HEK293 (cell line): ENCODE measurements around the gene ULBP1.

Experiments
- CTCF ChIA-PET: fragments of 350-600 bp; formaldehyde crosslinking; extraction: SDS; loops from one replicate; lab custom pipeline; 2021; ENCODE audit warnings: antibody characterized with exemption; lab: Yijun Ruan, JAX
- POLR2A ChIA-PET: fragments of 300-600 bp; formaldehyde crosslinking; extraction: SDS; loops from one replicate; lab custom pipeline; 2020; ENCODE audit warnings: antibody characterized with exemption, inconsistent platforms; lab: Yijun Ruan, JAX
- H3K27ac ChIP-seq: fragments of 200-500 bp; sonication (Bioruptor generic); 2 replicates; pipeline ENCODE4 v1.5.1; 2014; ENCODE audit warnings: low read depth, low read length, control low read depth, inconsistent platforms; ENCODE audit errors: extremely low read depth
- H3K36me3 ChIP-seq, 2 experiments: fragments of 200-500 bp in 1 of 2; sonication (Bioruptor generic) in 1 of 2; 1 replicate in 1 of 2; 2 replicates in 1 of 2; pipeline ENCODE4 v1.5.1; 2014 to 2017; ENCODE audit warnings: inconsistent platforms in 2 of 2, low read length in 2 of 2; ENCODE audit not compliant: control insufficient read depth in 2 of 2, insufficient read depth in 1 of 2
- H3K4me1 ChIP-seq: fragments of 200-500 bp; sonication (Bioruptor generic); 2 replicates; pipeline ENCODE4 v1.5.1; 2014; ENCODE audit warnings: mild to moderate bottlenecking, low read length, inconsistent platforms; ENCODE audit not compliant: control insufficient read depth, insufficient read depth
- H3K4me3 ChIP-seq: 2 replicates; pipeline ENCODE4 v1.5.1; 2011; ENCODE audit warnings: low read depth, mild to moderate bottlenecking, control low read depth, low read length, moderate library complexity
- H3K9me3 ChIP-seq: fragments of 200-500 bp; sonication (Bioruptor generic); 2 replicates; pipeline ENCODE4 v1.5.1; 2014; ENCODE audit warnings: low read depth, low read length, inconsistent platforms; ENCODE audit not compliant: control insufficient read depth, insufficient read depth
- BCL11B ChIP-seq: fragments of 450-650 bp; formaldehyde crosslinking; IDR thresholded peaks from 2 replicates; pipeline ENCODE4 v1.5.1; 2016; ENCODE audit warnings: low read depth, missing biosample characterization, missing genetic modification characterization
- HOXD13 ChIP-seq: sonication (generic); formaldehyde crosslinking; IDR thresholded peaks from 2 replicates; pipeline ENCODE4 v1.8.0; 2022; ENCODE audit warnings: missing genetic modification reagents, borderline replicate concordance
- RBAK ChIP-seq: fragments of 450-650 bp; formaldehyde crosslinking; IDR thresholded peaks from 2 replicates; pipeline ENCODE4 v1.5.1; 2016; ENCODE audit warnings: missing biosample characterization, missing genetic modification characterization
- SALL2 ChIP-seq: fragments of 450-650 bp; formaldehyde crosslinking; IDR thresholded peaks from 2 replicates; pipeline ENCODE4 v1.5.0; 2017; ENCODE audit warnings: missing biosample characterization, mild to moderate bottlenecking, missing genetic modification characterization, borderline replicate concordance
- SP3 ChIP-seq: fragments of 450-650 bp; formaldehyde crosslinking; IDR thresholded peaks from 2 replicates; pipeline ENCODE4 v1.5.1; 2016; ENCODE audit warnings: missing biosample characterization, missing genetic modification characterization
- TCF7L2 ChIP-seq: IDR thresholded peaks from 2 replicates; pipeline ENCODE4 v1.6.1; 2011; ENCODE audit warnings: low read depth, mild to moderate bottlenecking, inconsistent platforms, low read length, moderate library complexity, borderline replicate concordance
- ZBTB7A ChIP-seq: fragments of 450-650 bp; formaldehyde crosslinking; IDR thresholded peaks from 2 replicates; pipeline ENCODE4 v1.5.1; 2016; ENCODE audit warnings: low read depth, missing biosample characterization, missing genetic modification characterization
- ZEB2 ChIP-seq: fragments of 450-650 bp; formaldehyde crosslinking; IDR thresholded peaks from 2 replicates; pipeline ENCODE4 v1.5.1; 2016; ENCODE audit warnings: missing biosample characterization, missing genetic modification characterization
- ZFP37 ChIP-seq: fragments of 450-650 bp; formaldehyde crosslinking; IDR thresholded peaks from 2 replicates; pipeline ENCODE4 v1.5.1; 2016; ENCODE audit warnings: missing biosample characterization, missing genetic modification characterization
- ZNF112 ChIP-seq: fragments of 450-650 bp; formaldehyde crosslinking; IDR thresholded peaks from 2 replicates; pipeline ENCODE4 v1.5.0; 2017; ENCODE audit warnings: missing biosample characterization, missing genetic modification characterization
- ZNF132 ChIP-seq: fragments of 450-650 bp; formaldehyde crosslinking; IDR thresholded peaks from 2 replicates; pipeline ENCODE4 v1.5.1; 2017; ENCODE audit warnings: missing biosample characterization, missing genetic modification characterization, borderline replicate concordance
- ZNF146 ChIP-seq: fragments of 450-650 bp; formaldehyde crosslinking; IDR thresholded peaks from 2 replicates; pipeline ENCODE4 v1.5.1; 2016; ENCODE audit warnings: missing biosample characterization, missing genetic modification characterization
- ZNF155 ChIP-seq: fragments of 450-650 bp; formaldehyde crosslinking; IDR thresholded peaks from 2 replicates; pipeline ENCODE4 v1.5.1; 2016; ENCODE audit warnings: missing biosample characterization, missing genetic modification characterization
- ZNF174 ChIP-seq: fragments of 450-650 bp; formaldehyde crosslinking; IDR thresholded peaks from 2 replicates; pipeline ENCODE4 v1.5.0; 2017; ENCODE audit warnings: missing biosample characterization, mild to moderate bottlenecking, missing genetic modification characterization
- ZNF266 ChIP-seq: fragments of 450-650 bp; formaldehyde crosslinking; IDR thresholded peaks from 2 replicates; pipeline ENCODE4 v1.5.1; 2016; ENCODE audit warnings: missing biosample characterization, missing genetic modification characterization, low read depth
- ZNF391 ChIP-seq: fragments of 450-650 bp; formaldehyde crosslinking; IDR thresholded peaks from 2 replicates; pipeline ENCODE4 v1.5.1; 2016; ENCODE audit warnings: low read depth, missing biosample characterization, missing genetic modification characterization, borderline replicate concordance
- ZNF529 ChIP-seq: fragments of 450-650 bp; formaldehyde crosslinking; IDR thresholded peaks from 2 replicates; pipeline ENCODE4 v1.5.1; 2017; ENCODE audit warnings: missing genetic modification characterization, missing biosample characterization; ENCODE audit not compliant: insufficient replicate concordance
- ZNF544 ChIP-seq: fragments of 450-650 bp; formaldehyde crosslinking; IDR thresholded peaks from 2 replicates; pipeline ENCODE4 v1.5.0; 2017; ENCODE audit warnings: missing biosample characterization, missing genetic modification characterization
- ZNF571 ChIP-seq: fragments of 450-650 bp; formaldehyde crosslinking; IDR thresholded peaks from 2 replicates; pipeline ENCODE4 v1.5.0; 2017; ENCODE audit warnings: missing biosample characterization, missing genetic modification characterization
- ZNF585B ChIP-seq: fragments of 450-650 bp; formaldehyde crosslinking; IDR thresholded peaks from 2 replicates; pipeline ENCODE4 v1.5.1; 2016; ENCODE audit warnings: missing biosample characterization, missing genetic modification characterization
- ZNF623 ChIP-seq: fragments of 450-650 bp; formaldehyde crosslinking; IDR thresholded peaks from 2 replicates; pipeline ENCODE4 v1.5.1; 2016; ENCODE audit warnings: missing biosample characterization, missing genetic modification characterization
- ZNF624 ChIP-seq: fragments of 450-650 bp; formaldehyde crosslinking; IDR thresholded peaks from 2 replicates; pipeline ENCODE4 v1.5.1; 2017; ENCODE audit warnings: missing biosample characterization, missing genetic modification characterization
- ZNF629 ChIP-seq: fragments of 450-650 bp; formaldehyde crosslinking; IDR thresholded peaks from 2 replicates; pipeline ENCODE4 v1.5.1; 2017; ENCODE audit warnings: missing biosample characterization, missing genetic modification characterization
- ZNF654 ChIP-seq: fragments of 450-650 bp; formaldehyde crosslinking; IDR thresholded peaks from 2 replicates; pipeline ENCODE4 v1.5.1; 2016; ENCODE audit warnings: low read depth, missing biosample characterization, missing genetic modification characterization
- ZNF677 ChIP-seq: fragments of 450-650 bp; IDR thresholded peaks from 2 replicates; pipeline ENCODE4 v1.5.0; 2018; ENCODE audit warnings: missing biosample characterization, mild to moderate bottlenecking, missing genetic modification characterization, moderate library complexity
- ZNF707 ChIP-seq: fragments of 450-650 bp; formaldehyde crosslinking; IDR thresholded peaks from 2 replicates; pipeline ENCODE4 v1.5.1; 2016; ENCODE audit warnings: missing biosample characterization, missing genetic modification characterization
- ZNF747 ChIP-seq: fragments of 450-650 bp; formaldehyde crosslinking; IDR thresholded peaks from 2 replicates; pipeline ENCODE4 v1.5.1; 2016; ENCODE audit warnings: missing biosample characterization, missing genetic modification characterization
- ZSCAN16 ChIP-seq: fragments of 450-650 bp; formaldehyde crosslinking; IDR thresholded peaks from 2 replicates; pipeline ENCODE4 v1.5.1; 2016; ENCODE audit warnings: missing biosample characterization, missing genetic modification characterization
- TF ChIP-seq, protein P1 (sequence below): sonication (generic); formaldehyde crosslinking; IDR thresholded peaks from 2 replicates; pipeline ENCODE4 v1.8.1; 2022; ENCODE audit warnings: mild to moderate bottlenecking, moderate library complexity, missing genetic modification reagents
- TF ChIP-seq, protein P2 (sequence below): fragments of 450-650 bp; formaldehyde crosslinking; IDR thresholded peaks from 2 replicates; pipeline ENCODE4 v1.5.1; 2016; ENCODE audit warnings: missing biosample characterization, missing genetic modification characterization
- TF ChIP-seq, protein P3 (sequence below): fragments of 450-650 bp; formaldehyde crosslinking; IDR thresholded peaks from 2 replicates; pipeline ENCODE4 v1.5.1; 2016; ENCODE audit warnings: missing biosample characterization, missing genetic modification characterization
- TF ChIP-seq, protein P4 (sequence below): fragments of 450-650 bp; formaldehyde crosslinking; IDR thresholded peaks from 2 replicates; pipeline ENCODE4 v1.5.1; 2016; ENCODE audit warnings: missing biosample characterization, missing genetic modification characterization, borderline replicate concordance

Gene ULBP1

DNA sequence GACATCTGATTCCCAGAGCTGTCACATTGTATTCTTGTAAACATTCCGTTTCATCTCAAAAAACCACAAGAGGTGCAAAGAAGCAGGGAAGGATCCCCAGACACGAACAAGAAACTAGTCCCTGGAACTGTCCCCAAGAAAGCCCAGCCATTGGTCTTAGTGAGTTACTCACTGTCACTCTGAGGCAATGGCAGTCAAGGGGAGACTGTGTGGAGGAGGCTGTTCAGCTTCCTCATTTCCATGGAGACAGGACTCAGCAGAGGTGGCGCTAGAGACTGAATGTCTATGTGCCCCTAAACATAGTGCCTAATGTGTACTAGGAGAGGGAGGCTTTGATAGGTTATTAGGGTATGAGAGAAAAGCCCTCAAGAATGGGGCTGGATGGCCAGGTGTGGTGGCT, 11.1 kb downstream of the ULBP1 start (continued):
- TF ChIP-seq, protein P1, sequence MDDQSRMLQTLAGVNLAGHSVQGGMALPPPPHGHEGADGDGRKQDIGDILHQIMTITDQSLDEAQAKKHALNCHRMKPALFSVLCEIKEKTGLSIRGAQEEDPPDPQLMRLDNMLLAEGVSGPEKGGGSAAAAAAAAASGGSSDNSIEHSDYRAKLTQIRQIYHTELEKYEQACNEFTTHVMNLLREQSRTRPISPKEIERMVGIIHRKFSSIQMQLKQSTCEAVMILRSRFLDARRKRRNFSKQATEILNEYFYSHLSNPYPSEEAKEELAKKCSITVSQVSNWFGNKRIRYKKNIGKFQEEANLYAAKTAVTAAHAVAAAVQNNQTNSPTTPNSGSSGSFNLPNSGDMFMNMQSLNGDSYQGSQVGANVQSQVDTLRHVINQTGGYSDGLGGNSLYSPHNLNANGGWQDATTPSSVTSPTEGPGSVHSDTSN (CRISPR knock-in tag), result no peak
- TF ChIP-seq ZNF266 (tag by site-specific recombination) (no peak), ZNF132 (tag by site-specific recombination) (no peak), ZNF174 (tag by site-specific recombination) (no peak), HOXD13 (CRISPR knock-in tag) (no peak), ZNF544 (tag by site-specific recombination) (no peak)

DNA sequence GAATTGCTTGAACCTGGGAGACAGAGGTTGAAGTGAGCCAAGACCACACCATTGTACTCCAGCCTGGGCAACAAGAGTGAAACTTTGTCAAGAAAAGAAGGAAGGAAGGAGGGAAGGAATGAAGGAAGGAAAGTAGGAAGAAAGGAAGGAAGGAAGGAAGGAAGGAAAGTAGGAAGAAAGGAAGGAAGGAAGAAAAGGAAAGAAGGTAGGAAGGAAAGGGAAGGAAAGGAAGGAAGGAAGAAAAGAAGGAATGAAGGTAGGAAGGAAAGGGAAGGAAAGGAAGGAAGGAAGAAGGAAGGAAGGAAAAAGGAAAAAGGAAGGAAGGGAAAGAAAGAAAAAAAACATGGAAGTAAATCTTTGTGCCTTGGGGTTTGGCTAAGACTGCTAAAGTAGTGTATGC, 11.7 kb downstream of the ULBP1 start:
- Histone ChIP-seq H3K36me3 (peaks cover 0 to 4% of the 10 kb centered on the region in 2 experiments; a peak in 2 of 3 replicates), H3K9me3 (no peaks in the 10 kb centered on the region), H3K4me3 (no peak overlapping the region), H3K4me1 (no peaks in the 10 kb centered on the region), H3K27ac (no peak overlapping the region)
- POLR2A ChIA-PET, result no interaction called here
- CTCF ChIA-PET, result no interaction called here
- TF ChIP-seq ZNF585B (tag by site-specific recombination) (no peak), ZNF677 (tag by site-specific recombination) (no peak), RBAK (tag by site-specific recombination) (no peak), ZNF623 (tag by site-specific recombination) (no peak), ZNF529 (no peak), ZEB2 (tag by site-specific recombination) (no peak), ZNF747 (tag by site-specific recombination) (no peak), ZNF629 (no peak), ZNF155 (tag by site-specific recombination) (no peak), SALL2 (tag by site-specific recombination) (0 out of 2 replicates have a peak, but pooled peaks have one; percentile 68), ZNF707 (tag by site-specific recombination) (no peak), ZNF624 (tag by site-specific recombination) (no peak), ZNF571 (no peak), ZFP37 (tag by site-specific recombination) (no peak), ZBTB7A (tag by site-specific recombination) (no peak), ZNF391 (no peak), ZSCAN16 (tag by site-specific recombination) (no peak), ZNF112 (tag by site-specific recombination) (no peak), SP3 (tag by site-specific recombination) (no peak), BCL11B (tag by site-specific recombination) (no peak), ZNF654 (no peak), ZNF146 (tag by site-specific recombination) (no peak), TCF7L2 (no peak)
- TF ChIP-seq, protein P2, sequence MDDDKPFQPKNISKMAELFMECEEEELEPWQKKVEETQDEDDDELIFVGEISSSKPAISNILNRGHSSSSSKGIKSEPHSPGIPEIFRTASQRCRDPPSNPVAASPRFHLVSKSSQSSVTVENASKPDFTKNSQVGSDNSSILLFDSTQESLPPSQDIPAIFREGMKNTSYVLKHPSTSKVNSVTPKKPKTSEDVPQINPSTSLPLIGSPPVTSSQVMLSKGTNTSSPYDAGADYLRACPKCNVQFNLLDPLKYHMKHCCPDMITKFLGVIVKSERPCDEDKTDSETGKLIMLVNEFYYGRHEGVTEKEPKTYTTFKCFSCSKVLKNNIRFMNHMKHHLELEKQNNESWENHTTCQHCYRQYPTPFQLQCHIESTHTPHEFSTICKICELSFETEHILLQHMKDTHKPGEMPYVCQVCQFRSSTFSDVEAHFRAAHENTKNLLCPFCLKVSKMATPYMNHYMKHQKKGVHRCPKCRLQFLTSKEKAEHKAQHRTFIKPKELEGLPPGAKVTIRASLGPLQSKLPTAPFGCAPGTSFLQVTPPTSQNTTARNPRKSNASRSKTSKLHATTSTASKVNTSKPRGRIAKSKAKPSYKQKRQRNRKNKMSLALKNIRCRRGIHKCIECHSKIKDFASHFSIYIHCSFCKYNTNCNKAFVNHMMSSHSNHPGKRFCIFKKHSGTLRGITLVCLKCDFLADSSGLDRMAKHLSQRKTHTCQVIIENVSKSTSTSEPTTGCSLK (tag by site-specific recombination), result no peak
- TF ChIP-seq, protein P3, sequence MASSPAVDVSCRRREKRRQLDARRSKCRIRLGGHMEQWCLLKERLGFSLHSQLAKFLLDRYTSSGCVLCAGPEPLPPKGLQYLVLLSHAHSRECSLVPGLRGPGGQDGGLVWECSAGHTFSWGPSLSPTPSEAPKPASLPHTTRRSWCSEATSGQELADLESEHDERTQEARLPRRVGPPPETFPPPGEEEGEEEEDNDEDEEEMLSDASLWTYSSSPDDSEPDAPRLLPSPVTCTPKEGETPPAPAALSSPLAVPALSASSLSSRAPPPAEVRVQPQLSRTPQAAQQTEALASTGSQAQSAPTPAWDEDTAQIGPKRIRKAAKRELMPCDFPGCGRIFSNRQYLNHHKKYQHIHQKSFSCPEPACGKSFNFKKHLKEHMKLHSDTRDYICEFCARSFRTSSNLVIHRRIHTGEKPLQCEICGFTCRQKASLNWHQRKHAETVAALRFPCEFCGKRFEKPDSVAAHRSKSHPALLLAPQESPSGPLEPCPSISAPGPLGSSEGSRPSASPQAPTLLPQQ (tag by site-specific recombination), result no peak
- TF ChIP-seq, protein P4, sequence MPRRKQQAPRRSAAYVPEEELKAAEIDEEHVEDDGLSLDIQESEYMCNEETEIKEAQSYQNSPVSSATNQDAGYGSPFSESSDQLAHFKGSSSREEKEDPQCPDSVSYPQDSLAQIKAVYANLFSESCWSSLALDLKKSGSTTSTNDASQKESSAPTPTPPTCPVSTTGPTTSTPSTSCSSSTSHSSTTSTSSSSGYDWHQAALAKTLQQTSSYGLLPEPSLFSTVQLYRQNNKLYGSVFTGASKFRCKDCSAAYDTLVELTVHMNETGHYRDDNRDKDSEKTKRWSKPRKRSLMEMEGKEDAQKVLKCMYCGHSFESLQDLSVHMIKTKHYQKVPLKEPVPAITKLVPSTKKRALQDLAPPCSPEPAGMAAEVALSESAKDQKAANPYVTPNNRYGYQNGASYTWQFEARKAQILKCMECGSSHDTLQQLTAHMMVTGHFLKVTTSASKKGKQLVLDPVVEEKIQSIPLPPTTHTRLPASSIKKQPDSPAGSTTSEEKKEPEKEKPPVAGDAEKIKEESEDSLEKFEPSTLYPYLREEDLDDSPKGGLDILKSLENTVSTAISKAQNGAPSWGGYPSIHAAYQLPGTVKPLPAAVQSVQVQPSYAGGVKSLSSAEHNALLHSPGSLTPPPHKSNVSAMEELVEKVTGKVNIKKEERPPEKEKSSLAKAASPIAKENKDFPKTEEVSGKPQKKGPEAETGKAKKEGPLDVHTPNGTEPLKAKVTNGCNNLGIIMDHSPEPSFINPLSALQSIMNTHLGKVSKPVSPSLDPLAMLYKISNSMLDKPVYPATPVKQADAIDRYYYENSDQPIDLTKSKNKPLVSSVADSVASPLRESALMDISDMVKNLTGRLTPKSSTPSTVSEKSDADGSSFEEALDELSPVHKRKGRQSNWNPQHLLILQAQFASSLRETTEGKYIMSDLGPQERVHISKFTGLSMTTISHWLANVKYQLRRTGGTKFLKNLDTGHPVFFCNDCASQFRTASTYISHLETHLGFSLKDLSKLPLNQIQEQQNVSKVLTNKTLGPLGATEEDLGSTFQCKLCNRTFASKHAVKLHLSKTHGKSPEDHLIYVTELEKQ, result no peak
